SH-SY5Y (cell line): ENCODE measurements around the gene SPRED3.

Experiments
- GATA2 ChIP-seq: IDR thresholded peaks from 2 replicates; pipeline ENCODE4 v1.6.1; 2011; ENCODE audit warnings: mild to moderate bottlenecking, low read depth, low read length
- GATA3 ChIP-seq: IDR thresholded peaks from 2 replicates; pipeline ENCODE4 v1.6.1; 2011; ENCODE audit warnings: low read depth, mild to moderate bottlenecking, low read length, moderate library complexity

- TF ChIP-seq GATA2 = no peak
- TF ChIP-seq GATA3 = no peak
Observed at GRCh38 chr19:38429055-38429810, 40.7 kb downstream of the SPRED3 start.
